Lower leg skin (tissue), 4 donors: Measurements from ENCODE around the gene KCNMB4. TPM values are rescaled to one million over a fixed set of nuclear protein-coding genes. Genes with fewer than 3 reads are reported as not detected.

Experiments used
- DNase-seq, 2 donors: peaks; one replicate each; pipeline ENCODE4 v3.0.0-alpha.2; 2019; ENCODE audit warnings: low spot score in 2 of 2
- H3K4me3 ChIP-seq: fragments of 200-600 bp; sonication (generic); 2 replicates; pipeline ENCODE4 v1.5.1; 2017; ENCODE audit warnings: mild to moderate bottlenecking, low read depth; ENCODE audit not compliant: poor library complexity, severe bottlenecking
- CTCF ChIP-seq, 3 donors: fragments of 450-650 bp; IDR thresholded peaks; one replicate each; pipeline ENCODE4 v1.5.1; 2016; ENCODE audit warnings: antibody characterized with exemption in 3 of 3, mild to moderate bottlenecking in 3 of 3, moderate library complexity in 2 of 3
- POLR2A ChIP-seq, 2 donors: fragments of 450-650 bp; IDR thresholded peaks; one replicate each; pipeline ENCODE4 v1.6.1; 2016 to 2017; ENCODE audit warnings: antibody characterized with exemption in 2 of 2, mild to moderate bottlenecking in 1 of 2, moderate library complexity in 1 of 2
- WGBS, 2 donors: methylation state at CpG; one replicate each; pipeline ENCODE4 v1.1.5; 2018; 5-methylcytosine and 5-hydroxymethylcytosine counted together
- intact Hi-C: fragments of 100-400 bp; cut with DNase I; formaldehyde crosslinking; loops from one replicate; pipeline ENCODE4 v1.15.0; 2023; ENCODE audit warnings: low total_unique reads
- total RNA-seq, 4 donors: library from RNA; depleted of rRNA; stranded (reverse); fragments of >200 nt; gene quantifications; one replicate each; pipeline ENCODE4 v1.1.0, GENCODE V29; 2016

The KCNMB4 gene
- total RNA-seq, 4 donors from 2014 or later = 3.2 to 4.4 (median 4.0) TPM

- DNase-seq = no peak
- 83 to 84% methylated on average over 1 of the region's 1 CpG for WGBS, 2 donors
- intact Hi-C loops = no loop called here
- no peak for TF ChIP-seq CTCF (IDR thresholded peaks at IDR 0.05)
- TF ChIP-seq POLR2A (IDR thresholded peaks at IDR 0.05) = no peak
- no peak overlapping the region for H3K4me3 ChIP-seq
These were observed 60.5 kb downstream of the KCNMB4 start for GRCh38 chr12:70426620-70427019.

GRCh38 chr12:70427611-70428010 is 61.5 kb downstream of the KCNMB4 start:
- intact Hi-C loops = no loop called here
- no peak overlapping the region for H3K4me3 ChIP-seq
- TF ChIP-seq CTCF (IDR thresholded peaks at IDR 0.05) = no peak
- no peak for TF ChIP-seq POLR2A (IDR thresholded peaks at IDR 0.05)
- no peak for DNase-seq
- 77 to 83% methylated on average over 3 of the region's 3 CpGs for WGBS, 2 donors

GRCh38 chr12:70430400-70430799 is 64.3 kb downstream of the KCNMB4 start:
- intact Hi-C loops = no loop called here
- 91 to 93% methylated on average over 11 of the region's 11 CpGs for WGBS, 2 donors

GRCh38 chr12:70436836-70437235 is 70.7 kb downstream of the KCNMB4 start:
- intact Hi-C loops = no loop called here
- no peak for TF ChIP-seq CTCF (IDR thresholded peaks at IDR 0.05)
- TF ChIP-seq POLR2A (IDR thresholded peaks at IDR 0.05) = no peak
- H3K4me3 ChIP-seq = no peak overlapping the region
- no peak for DNase-seq

More at GRCh38 chr12:70430400-70430799, 64.3 kb downstream of the KCNMB4 start:
- no peak for TF ChIP-seq POLR2A (IDR thresholded peaks at IDR 0.05)
- no peak overlapping the region for H3K4me3 ChIP-seq
- DNase-seq = no peak

GRCh38 chr12:70443062-70443673 is 77.1 kb downstream of the KCNMB4 start:
- intact Hi-C loops = no loop called here
- H3K4me3 ChIP-seq = no peak overlapping the region
- TF ChIP-seq CTCF (IDR thresholded peaks at IDR 0.05) = no peak
- TF ChIP-seq POLR2A (IDR thresholded peaks at IDR 0.05) = no peak
- DNase-seq = no peak
- WGBS, 2 donors = 0% methylated on average over 1 of the region's 1 CpG

- 60 to 63% methylated on average over 4 of the region's 4 CpGs for WGBS, 2 donors
- TF ChIP-seq POLR2A (IDR thresholded peaks at IDR 0.05) (no peak), CTCF (IDR thresholded peaks at IDR 0.05) (no peak)
- no peak overlapping the region for H3K4me3 ChIP-seq
- DNase-seq = no peak
- intact Hi-C loops = no loop called here
These were observed 78.8 kb downstream of the KCNMB4 start for GRCh38 chr12:70444903-70445302.
